Measurements from ENCODE around the gene FAM20B.
"Not testable (repeated sequence)": the region's sequence is repeated elsewhere in the genome, so short reads cannot be mapped to it uniquely, and the experiment has no call there.

Gene FAM20B

GRCh38 chr1:179025125-179025974 is at the start of gene FAM20B:
Gene FAM20B, plus strand, starts transcription at chr1:179025894. Its CDS starts 17,954 bp downstream, at chr1:179043848.
- peak; percentile 93 for DNase-seq

- no peak for DNase-seq
Observed at GRCh38 chr1:178976541-178976940, 49.2 kb upstream of the FAM20B start.

- DNase-seq: no peak
Observed at GRCh38 chr1:178986204-178986603, 39.5 kb upstream of the FAM20B start.

- not testable (repeated sequence) for DNase-seq
Observed at GRCh38 chr1:178988198-178988597, 37.5 kb upstream of the FAM20B start.

- no peak for DNase-seq
Observed at GRCh38 chr1:178993559-178993958, 32.1 kb upstream of the FAM20B start.

- DNase-seq: no peak
Observed at GRCh38 chr1:178997428-178997827, 28.3 kb upstream of the FAM20B start.

- no peak for DNase-seq
Observed at GRCh38 chr1:178998295-178998694, 27.4 kb upstream of the FAM20B start.

GRCh38 chr1:178999061-178999460 is 26.6 kb upstream of the FAM20B start:
- no peak for DNase-seq

- no peak for DNase-seq
Observed at GRCh38 chr1:179001451-179001850, 24.2 kb upstream of the FAM20B start.

- not testable (repeated sequence) for DNase-seq
Observed at GRCh38 chr1:179002064-179002463, 23.6 kb upstream of the FAM20B start.

- DNase-seq: peak; percentile 61
Observed at GRCh38 chr1:179002552-179003345, 22.9 kb upstream of the FAM20B start.

GRCh38 chr1:179003512-179004066 is 22.1 kb upstream of the FAM20B start:
- DNase-seq: no peak

GRCh38 chr1:179007233-179007632 is 18.5 kb upstream of the FAM20B start:
- no peak for DNase-seq

- DNase-seq: no peak
Observed at GRCh38 chr1:179010671-179011070, 15.0 kb upstream of the FAM20B start.

- DNase-seq: no peak
Observed at GRCh38 chr1:179012038-179012437, 13.7 kb upstream of the FAM20B start.

GRCh38 chr1:179014123-179014522 is 11.6 kb upstream of the FAM20B start:
- DNase-seq: no peak

- DNase-seq: no peak
Observed at GRCh38 chr1:179015396-179015795, 10.3 kb upstream of the FAM20B start.

- peak; percentile 55 for DNase-seq
Observed at GRCh38 chr1:179016706-179017382, 8.8 kb upstream of the FAM20B start.

GRCh38 chr1:179017383-179018326 is 8.0 kb upstream of the FAM20B start:
- no peak for DNase-seq

- no peak for DNase-seq
Observed at GRCh38 chr1:179021873-179022272, 3.8 kb upstream of the FAM20B start.

GRCh38 chr1:179023946-179024650 is 1.6 kb upstream of the FAM20B start:
- no peak for DNase-seq
